Stimulated activated CD8-positive, alpha-beta memory T cell treated with anti-CD3 and anti-CD28 coated beads, Interleukin-15, amount 100 ng/mL, for 1 hour (primary cell): ENCODE measurements around the gene RASA3.

Experiments used
- DNase-seq: peaks from one replicate; pipeline ENCODE4 v3.0.0-alpha.2; 2020; ENCODE audit warnings: low read depth

The RASA3 gene

GRCh38 chr13:114054264-114054663 is 78.2 kb downstream of the RASA3 start:
- no peak for DNase-seq

- DNase-seq = no peak
These were observed 79.4 kb downstream of the RASA3 start for GRCh38 chr13:114053026-114053425.

- DNase-seq = no peak
These were observed 81.6 kb downstream of the RASA3 start for GRCh38 chr13:114050536-114051450.

- no peak for DNase-seq
These were observed 82.8 kb downstream of the RASA3 start for GRCh38 chr13:114049626-114050101.

- no peak for DNase-seq
These were observed 83.4 kb downstream of the RASA3 start for GRCh38 chr13:114049026-114049425.

GRCh38 chr13:114048443-114048842 is 84.0 kb downstream of the RASA3 start:
- no peak for DNase-seq

- DNase-seq = no peak
These were observed 85.0 kb downstream of the RASA3 start for GRCh38 chr13:114047358-114047881.

GRCh38 chr13:114046431-114046975 is 85.9 kb downstream of the RASA3 start:
- DNase-seq = no peak

- DNase-seq = no peak
These were observed 87.2 kb downstream of the RASA3 start for GRCh38 chr13:114045113-114045735.

- no peak for DNase-seq
These were observed 87.9 kb downstream of the RASA3 start for GRCh38 chr13:114044486-114044885.

GRCh38 chr13:114043421-114044053 is 88.9 kb downstream of the RASA3 start:
- no peak for DNase-seq

GRCh38 chr13:114042066-114042815 is 90.2 kb downstream of the RASA3 start:
- no peak for DNase-seq

- no peak for DNase-seq
These were observed 90.9 kb downstream of the RASA3 start for GRCh38 chr13:114041493-114041892.

GRCh38 chr13:114039471-114040141 is 92.8 kb downstream of the RASA3 start:
- no peak for DNase-seq

- DNase-seq = no peak
These were observed 93.5 kb downstream of the RASA3 start for GRCh38 chr13:114038900-114039299.

GRCh38 chr13:114038211-114038613 is 94.2 kb downstream of the RASA3 start:
- DNase-seq = no peak

GRCh38 chr13:114037674-114038073 is 94.7 kb downstream of the RASA3 start:
- no peak for DNase-seq

- DNase-seq = no peak
These were observed 96.6 kb downstream of the RASA3 start for GRCh38 chr13:114035583-114036531.

- DNase-seq = no peak
These were observed 97.2 kb downstream of the RASA3 start for GRCh38 chr13:114035186-114035582.

GRCh38 chr13:114034481-114034891 is 97.9 kb downstream of the RASA3 start:
- DNase-seq = no peak
